Stimulated activated CD4-positive, alpha-beta T cell treated with anti-CD3 and anti-CD28 coated beads, Interleukin-2, amount 100 ng/mL, for 24 hours (primary cell): ENCODE data around the gene ARPP21.

ENCODE experiments used
- DNase-seq, 2 donors: peaks; one replicate each; pipeline ENCODE4 v3.0.0-alpha.2; 2020

The ARPP21 gene

GRCh38 chr3:35737934-35738706 lies 98.8 kb downstream of the ARPP21 start:
- no peak for DNase-seq

GRCh38 chr3:35739181-35739809 lies 100.0 kb downstream of the ARPP21 start:
- no peak for DNase-seq

- no peak for DNase-seq
Measured at GRCh38 chr3:35739964-35740527, 100.7 kb downstream of the ARPP21 start.

GRCh38 chr3:35743218-35743617 lies 103.9 kb downstream of the ARPP21 start:
- no peak for DNase-seq

- DNase-seq = no peak
Measured at GRCh38 chr3:35744419-35744818, 105.1 kb downstream of the ARPP21 start.

- DNase-seq = no peak
Measured at GRCh38 chr3:35745351-35745750, 106.0 kb downstream of the ARPP21 start.

GRCh38 chr3:35745802-35746484 lies 106.6 kb downstream of the ARPP21 start:
- no peak for DNase-seq

GRCh38 chr3:35746492-35746891 lies 107.2 kb downstream of the ARPP21 start:
- no peak for DNase-seq

- DNase-seq = no peak
Measured at GRCh38 chr3:35748144-35748543, 108.8 kb downstream of the ARPP21 start.

- DNase-seq = no peak
Measured at GRCh38 chr3:35751207-35751606, 111.9 kb downstream of the ARPP21 start.

GRCh38 chr3:35757991-35758757 lies 118.8 kb downstream of the ARPP21 start:
- no peak for DNase-seq

GRCh38 chr3:35760146-35760545 lies 120.8 kb downstream of the ARPP21 start:
- DNase-seq = no peak

- no peak for DNase-seq
Measured at GRCh38 chr3:35761311-35761710, 122.0 kb downstream of the ARPP21 start.

GRCh38 chr3:35772381-35773015 lies 133.2 kb downstream of the ARPP21 start:
- no peak for DNase-seq

- DNase-seq = no peak
Measured at GRCh38 chr3:35773417-35773816, 134.1 kb downstream of the ARPP21 start.

GRCh38 chr3:35776346-35776745 lies 137.0 kb downstream of the ARPP21 start:
- DNase-seq = no peak

- no peak for DNase-seq
Measured at GRCh38 chr3:35777065-35777464, 137.7 kb downstream of the ARPP21 start.

GRCh38 chr3:35777563-35778554 lies 138.5 kb downstream of the ARPP21 start:
- no peak for DNase-seq

GRCh38 chr3:35779611-35780010 lies 140.3 kb downstream of the ARPP21 start:
- DNase-seq = no peak

GRCh38 chr3:35780800-35781199 lies 141.5 kb downstream of the ARPP21 start:
- no peak for DNase-seq

GRCh38 chr3:35781558-35781957 lies 142.2 kb downstream of the ARPP21 start:
- no peak for DNase-seq
